Uterus (tissue), 2 donors: ENCODE measurements around the gene CLSTN2.

ENCODE experiments used
- CTCF ChIP-seq, 4 experiments: fragments of 200-600 bp in 2 of 4; fragments of 450-650 bp in 2 of 4; sonication (generic) in 2 of 4; IDR thresholded peaks; one replicate each; pipeline ENCODE4 v1.5.1; 2016 to 2019; ENCODE audit warnings: antibody characterized with exemption in 4 of 4, mild to moderate bottlenecking in 2 of 4, moderate library complexity in 1 of 4
- POLR2A ChIP-seq, 2 donors: fragments of 450-650 bp; IDR thresholded peaks; one replicate each; pipeline ENCODE4 v1.6.1; 2016; ENCODE audit warnings: antibody characterized with exemption in 2 of 2, mild to moderate bottlenecking in 1 of 2, moderate library complexity in 1 of 2

GRCh38 chr3:140094487-140094886 is 159.5 kb downstream of the CLSTN2 start:
- TF ChIP-seq CTCF (IDR thresholded peaks at IDR 0.05) (no peak), POLR2A (IDR thresholded peaks at IDR 0.05) (no peak)
